GM12874 (cell line): Measurements from ENCODE around the gene KCNK16.

ENCODE experiments used
- TF ChIP-seq, protein P1 (sequence below): IDR thresholded peaks from 2 replicates; pipeline ENCODE4 v1.5.1; 2011; ENCODE audit warnings: low read depth, mild to moderate bottlenecking, control low read depth, low read length, moderate library complexity; ENCODE audit not compliant: insufficient read depth

Gene KCNK16

DNA sequence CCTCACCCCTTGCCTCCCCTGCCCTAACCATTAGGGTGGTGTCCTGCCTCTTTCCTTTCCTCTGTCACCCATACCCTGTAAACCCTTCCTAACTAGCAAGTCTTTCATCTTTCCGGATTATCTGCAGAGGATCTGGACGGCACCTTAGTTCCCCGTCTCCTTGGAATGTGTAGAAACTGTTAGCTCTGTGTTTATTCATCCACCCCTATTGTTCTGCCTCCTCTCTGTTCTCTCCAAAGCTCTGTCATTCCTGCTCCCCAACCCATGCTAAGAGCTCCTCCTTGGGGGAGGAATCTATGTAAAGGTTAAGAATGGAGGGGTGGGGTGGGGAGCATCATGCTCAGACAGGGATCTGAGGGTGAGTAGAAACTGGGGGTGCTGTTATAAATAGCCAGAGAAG lies 53.8 kb downstream of the KCNK16 start:
- TF ChIP-seq, protein P1, sequence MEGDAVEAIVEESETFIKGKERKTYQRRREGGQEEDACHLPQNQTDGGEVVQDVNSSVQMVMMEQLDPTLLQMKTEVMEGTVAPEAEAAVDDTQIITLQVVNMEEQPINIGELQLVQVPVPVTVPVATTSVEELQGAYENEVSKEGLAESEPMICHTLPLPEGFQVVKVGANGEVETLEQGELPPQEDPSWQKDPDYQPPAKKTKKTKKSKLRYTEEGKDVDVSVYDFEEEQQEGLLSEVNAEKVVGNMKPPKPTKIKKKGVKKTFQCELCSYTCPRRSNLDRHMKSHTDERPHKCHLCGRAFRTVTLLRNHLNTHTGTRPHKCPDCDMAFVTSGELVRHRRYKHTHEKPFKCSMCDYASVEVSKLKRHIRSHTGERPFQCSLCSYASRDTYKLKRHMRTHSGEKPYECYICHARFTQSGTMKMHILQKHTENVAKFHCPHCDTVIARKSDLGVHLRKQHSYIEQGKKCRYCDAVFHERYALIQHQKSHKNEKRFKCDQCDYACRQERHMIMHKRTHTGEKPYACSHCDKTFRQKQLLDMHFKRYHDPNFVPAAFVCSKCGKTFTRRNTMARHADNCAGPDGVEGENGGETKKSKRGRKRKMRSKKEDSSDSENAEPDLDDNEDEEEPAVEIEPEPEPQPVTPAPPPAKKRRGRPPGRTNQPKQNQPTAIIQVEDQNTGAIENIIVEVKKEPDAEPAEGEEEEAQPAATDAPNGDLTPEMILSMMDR, result no peak

DNA sequence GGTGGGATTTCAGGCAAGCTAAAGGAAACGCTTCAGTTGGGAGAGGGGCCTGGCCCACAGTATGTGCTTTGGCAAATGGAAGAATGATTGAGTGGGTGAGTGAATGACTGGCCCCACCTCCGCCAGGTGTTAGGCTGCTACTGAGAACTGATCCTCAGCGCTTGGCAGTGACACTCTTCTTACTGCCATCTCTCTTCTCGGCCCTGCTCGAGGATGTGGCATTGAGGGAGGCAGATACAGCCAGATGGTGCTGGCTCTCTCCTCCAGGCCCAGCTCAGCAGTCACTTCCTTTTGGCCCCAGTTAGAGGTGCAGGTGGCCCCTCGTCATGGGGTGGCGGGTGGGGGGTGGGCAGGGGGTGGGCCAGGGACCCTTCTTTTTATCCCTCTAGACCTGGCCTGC lies 54.3 kb downstream of the KCNK16 start:
- TF ChIP-seq, protein P1, result no peak

DNA sequence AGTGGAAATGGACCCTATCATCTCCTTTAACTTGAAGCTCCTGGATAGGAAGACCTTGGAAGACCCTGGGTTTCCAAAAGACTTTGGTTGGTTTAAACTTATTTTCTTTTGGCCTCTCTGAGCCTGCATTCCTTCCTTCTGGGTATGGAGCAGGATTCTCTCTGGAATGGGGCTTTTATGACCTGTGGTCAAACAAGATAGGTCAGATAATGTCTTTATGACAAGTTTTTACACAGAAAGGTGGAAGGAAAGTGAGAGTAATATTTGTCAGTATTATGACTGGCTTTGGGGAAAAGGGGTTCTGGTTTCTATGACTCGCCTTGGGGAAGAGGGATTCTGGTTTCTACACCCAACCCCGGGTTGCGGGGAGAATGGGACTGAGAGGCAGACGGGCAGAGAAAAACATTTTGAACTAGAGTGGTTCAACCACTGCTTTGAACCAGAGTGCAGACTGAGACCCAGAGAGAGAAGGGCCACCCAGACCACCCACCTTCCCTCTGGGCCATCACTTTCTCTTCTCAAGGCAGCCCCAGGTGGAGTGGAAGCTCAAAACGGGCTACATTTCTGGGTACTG lies 55.6 kb downstream of the KCNK16 start:
- TF ChIP-seq, protein P1, result no peak

DNA sequence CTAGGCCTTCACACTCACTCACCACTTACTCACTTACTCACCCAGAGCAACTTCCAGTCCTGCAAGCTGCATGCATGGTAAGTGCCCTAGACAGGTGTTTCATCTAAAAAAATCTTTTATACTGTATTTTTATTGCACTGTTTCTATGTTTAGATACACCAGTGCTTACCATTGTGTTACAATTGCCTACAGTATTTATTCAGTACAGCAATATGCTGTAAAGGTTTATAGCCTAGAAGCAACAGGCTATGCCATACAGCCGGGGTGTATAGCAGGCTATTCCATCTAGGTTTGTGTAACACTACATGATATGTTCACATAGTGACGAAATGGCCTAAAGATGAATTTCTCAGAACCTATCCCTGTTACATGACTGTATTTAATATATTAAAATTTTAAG lies 56.1 kb downstream of the KCNK16 start:
- TF ChIP-seq, protein P1, result no peak
